ENCODE data around the gene CSAD.

DNA sequence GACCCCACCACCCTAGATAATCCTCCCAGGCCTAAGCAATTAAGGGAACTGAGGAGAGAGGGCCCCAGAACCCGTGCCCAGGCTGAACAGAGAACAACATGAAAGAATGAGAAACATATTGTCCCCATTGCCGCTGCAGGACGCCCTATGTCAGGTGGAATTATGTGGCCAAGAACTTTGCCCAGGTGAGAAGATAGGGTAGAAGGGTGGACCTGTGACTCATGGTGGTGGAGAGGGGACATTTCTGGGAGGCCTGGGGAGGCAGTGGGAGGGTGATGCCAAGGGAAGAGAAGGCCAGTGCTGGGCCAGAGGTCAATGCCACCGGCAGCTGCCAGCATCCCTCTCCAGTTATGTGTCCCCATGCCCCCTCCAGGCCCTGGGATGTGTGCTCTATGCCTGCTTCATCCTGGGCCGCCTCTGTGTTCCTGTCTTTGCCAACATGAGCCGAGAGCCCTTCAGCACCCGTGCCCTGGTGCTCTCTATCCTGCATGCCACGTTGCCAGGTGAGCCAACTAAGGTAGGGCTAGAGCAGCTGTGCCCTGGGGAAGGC is 61.9 kb downstream of the CSAD start:
- no peak for TF ChIP-seq GATA2 (IDR thresholded peaks at IDR 0.05; ENCODE audit: low read depth, low read length)
- no peak for TF ChIP-seq GATA3 (IDR thresholded peaks at IDR 0.05; ENCODE audit: low read depth, low read length)
